Measurements from ENCODE around the gene PNMA6F. TPM values are rescaled to one million over a fixed set of nuclear protein-coding genes. Genes with fewer than 3 reads are reported as not detected.
"Not testable (repeated sequence)": the region's sequence is repeated elsewhere in the genome, so short reads cannot be mapped to it uniquely, and the experiment has no call there.

PNMA6F gene
- total RNA-seq, 4 donors from 2014 or later, result not detected

DNA sequence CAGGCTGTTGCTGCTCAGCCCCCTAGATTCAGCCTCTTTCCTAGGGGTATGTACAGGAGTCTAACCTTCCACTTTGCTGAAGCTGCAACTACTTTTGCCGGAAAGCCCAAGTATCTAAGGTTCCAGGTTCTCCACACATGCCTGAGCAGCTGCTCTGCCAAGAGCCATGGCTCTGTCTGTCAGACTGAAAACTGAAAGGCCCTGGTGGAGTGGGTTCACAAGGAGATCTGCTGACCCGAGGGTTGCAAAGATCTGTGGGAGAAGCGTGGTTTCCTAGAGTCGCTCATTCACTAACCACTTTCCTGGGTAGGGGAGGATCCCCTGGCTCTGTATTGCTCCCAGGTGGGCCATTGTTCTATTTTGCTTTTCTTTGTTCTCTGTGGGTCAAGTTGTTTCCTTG lies 6.0 kb upstream of the PNMA6F start:
- Histone ChIP-seq H3K36me3 (no peaks in the 10 kb centered on the region), H3K27me3 (no peaks in the 10 kb centered on the region), H3K27ac (no peak overlapping the region), H3K4me1 (no peaks in the 10 kb centered on the region), H3K9me3 (no peaks in the 10 kb centered on the region), H3K4me3 (no peak overlapping the region)
- no peak for DNase-seq
- TF ChIP-seq, protein P1, sequence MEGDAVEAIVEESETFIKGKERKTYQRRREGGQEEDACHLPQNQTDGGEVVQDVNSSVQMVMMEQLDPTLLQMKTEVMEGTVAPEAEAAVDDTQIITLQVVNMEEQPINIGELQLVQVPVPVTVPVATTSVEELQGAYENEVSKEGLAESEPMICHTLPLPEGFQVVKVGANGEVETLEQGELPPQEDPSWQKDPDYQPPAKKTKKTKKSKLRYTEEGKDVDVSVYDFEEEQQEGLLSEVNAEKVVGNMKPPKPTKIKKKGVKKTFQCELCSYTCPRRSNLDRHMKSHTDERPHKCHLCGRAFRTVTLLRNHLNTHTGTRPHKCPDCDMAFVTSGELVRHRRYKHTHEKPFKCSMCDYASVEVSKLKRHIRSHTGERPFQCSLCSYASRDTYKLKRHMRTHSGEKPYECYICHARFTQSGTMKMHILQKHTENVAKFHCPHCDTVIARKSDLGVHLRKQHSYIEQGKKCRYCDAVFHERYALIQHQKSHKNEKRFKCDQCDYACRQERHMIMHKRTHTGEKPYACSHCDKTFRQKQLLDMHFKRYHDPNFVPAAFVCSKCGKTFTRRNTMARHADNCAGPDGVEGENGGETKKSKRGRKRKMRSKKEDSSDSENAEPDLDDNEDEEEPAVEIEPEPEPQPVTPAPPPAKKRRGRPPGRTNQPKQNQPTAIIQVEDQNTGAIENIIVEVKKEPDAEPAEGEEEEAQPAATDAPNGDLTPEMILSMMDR (IDR thresholded peaks at IDR 0.05), result no peak
- no peak for TF ChIP-seq POLR2A (IDR thresholded peaks at IDR 0.05)
- intact Hi-C loops (cut with DNase I; ENCODE audit: low total_unique reads), result no loop called here

DNA sequence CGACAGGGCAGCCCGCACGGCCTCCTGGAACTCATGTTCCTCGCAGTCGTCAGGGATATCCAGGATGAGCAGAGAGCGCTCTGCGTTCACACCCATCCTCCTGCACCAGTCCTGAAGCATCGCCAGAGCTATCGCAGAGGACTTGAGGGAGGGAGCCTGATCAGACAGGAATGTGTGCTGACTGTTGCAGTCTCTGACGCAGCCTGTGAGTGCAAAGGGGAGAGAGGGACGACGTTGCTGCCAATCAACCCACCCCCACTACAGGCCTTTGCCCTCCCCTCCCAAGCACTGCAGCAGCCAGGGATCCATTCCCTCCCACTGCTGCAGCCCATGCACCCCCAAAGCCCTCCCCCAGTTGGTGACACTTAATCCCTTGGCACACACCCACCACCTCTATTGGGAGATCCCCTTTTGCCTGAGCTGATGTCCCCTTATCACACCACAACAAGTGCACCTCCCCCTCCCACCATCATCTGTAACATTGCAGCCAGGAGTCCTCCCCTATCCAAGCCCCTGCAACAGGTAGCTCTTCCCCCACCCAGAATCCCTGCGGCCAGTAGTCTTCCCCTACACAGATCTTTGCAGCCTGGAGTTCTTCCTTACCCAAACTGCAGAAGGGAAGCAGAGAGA lies 897 bp downstream of the PNMA6F start:
- no peak for DNase-seq
- Histone ChIP-seq H3K4me3 (no peak overlapping the region), H3K4me1 (no peaks in the 10 kb centered on the region), H3K27me3 (no peaks in the 10 kb centered on the region), H3K27ac (no peak overlapping the region), H3K9me3 (no peaks in the 10 kb centered on the region), H3K36me3 (no peaks in the 10 kb centered on the region)
- intact Hi-C loops (cut with DNase I; ENCODE audit: low total_unique reads), result no loop called here
- TF ChIP-seq, protein P1 (IDR thresholded peaks at IDR 0.05), result no peak

DNA sequence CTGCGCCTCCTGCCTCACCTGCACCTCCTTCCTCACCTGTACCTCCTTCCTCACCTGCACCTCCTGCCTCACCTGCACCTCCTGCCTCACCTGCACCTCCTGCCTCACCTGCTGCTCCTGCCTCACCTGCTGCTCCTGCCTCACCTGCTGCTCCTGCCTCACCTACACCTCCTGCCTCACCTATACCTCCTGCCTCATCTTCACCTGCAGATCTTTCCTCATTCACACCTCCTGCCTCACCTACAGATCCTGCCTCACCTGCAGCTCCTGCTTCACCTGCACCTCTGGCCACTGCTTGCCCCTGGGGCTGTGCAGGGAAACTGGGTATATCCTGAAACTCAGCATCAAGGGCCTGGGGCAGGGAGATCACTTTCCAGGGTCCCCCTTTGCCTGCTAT lies 1.5 kb downstream of the PNMA6F start:
- H3K4me1 ChIP-seq; H3K4me3 ChIP-seq; DNase-seq; H3K27ac ChIP-seq; H3K9me3 ChIP-seq; H3K36me3 ChIP-seq; intact Hi-C loops (cut with DNase I; ENCODE audit: low total_unique reads); H3K27me3 ChIP-seq: not testable (repeated sequence)

DNA sequence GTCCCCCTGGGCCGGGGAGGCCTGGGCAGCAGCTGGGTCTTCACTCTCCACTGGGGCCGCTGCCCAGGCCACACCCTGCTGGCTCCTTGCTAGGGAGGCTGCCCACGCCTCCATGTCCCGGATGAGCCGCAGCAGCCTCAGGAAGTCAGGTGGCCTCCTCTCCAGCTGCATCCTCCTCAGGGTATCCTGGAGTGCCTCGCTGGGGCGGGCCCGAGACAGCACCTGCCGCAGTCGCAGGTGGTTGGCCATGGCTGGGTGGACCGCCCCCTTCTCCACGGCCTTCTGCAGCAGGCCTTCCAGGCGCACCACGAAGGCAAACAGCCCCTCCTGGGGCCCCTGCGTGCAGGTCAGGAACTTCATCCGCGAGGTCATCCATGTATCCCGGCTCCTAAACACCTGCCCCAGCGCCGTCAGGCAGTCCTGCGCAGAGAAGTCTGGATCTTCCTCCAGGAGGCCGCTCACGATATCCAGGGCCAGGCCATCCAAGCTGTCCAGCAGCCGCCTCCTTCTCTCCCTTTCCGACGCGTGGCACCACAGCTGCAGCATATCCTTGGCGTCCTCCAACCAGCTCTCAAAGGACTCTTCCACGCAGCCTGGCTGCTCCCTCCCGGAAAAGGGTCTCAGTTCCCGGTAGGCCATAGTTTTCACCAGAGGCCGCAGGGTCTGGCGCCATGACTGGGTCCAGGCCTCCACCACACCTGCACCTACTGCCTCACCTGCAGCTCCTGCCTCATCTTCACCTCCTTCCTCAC lies 2.1 kb downstream of the PNMA6F start:
- Histone ChIP-seq H3K27ac (no peak overlapping the region), H3K9me3 (no peaks in the 10 kb centered on the region), H3K36me3 (no peaks in the 10 kb centered on the region), H3K27me3 (no peaks in the 10 kb centered on the region), H3K4me1 (no peaks in the 10 kb centered on the region), H3K4me3 (no peak overlapping the region)
- TF ChIP-seq, protein P1 (IDR thresholded peaks at IDR 0.05), result no peak
- no peak for TF ChIP-seq POLR2A (IDR thresholded peaks at IDR 0.05)
- intact Hi-C loops (cut with DNase I; ENCODE audit: low total_unique reads), result no loop called here
- no peak for DNase-seq

DNA sequence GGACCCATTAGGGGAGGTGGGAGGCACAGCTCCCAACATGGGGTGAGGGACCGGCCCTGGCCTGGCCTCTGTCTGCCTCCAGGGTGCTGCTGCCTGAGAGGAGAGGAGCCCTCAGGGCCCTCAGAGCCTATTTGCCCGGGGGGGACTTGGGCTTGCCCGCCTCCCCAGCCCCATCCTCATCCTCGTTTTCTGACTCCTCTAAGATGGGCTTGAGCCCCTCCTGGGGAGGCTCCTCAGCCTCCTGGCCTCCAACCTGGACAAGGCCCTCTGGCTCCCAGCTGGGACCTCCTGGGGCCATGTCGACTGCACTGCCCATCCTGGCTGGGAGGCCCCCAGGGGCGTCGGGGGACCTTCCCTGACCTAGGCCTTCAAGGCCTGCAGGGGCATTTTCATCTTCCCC lies 2.8 kb downstream of the PNMA6F start:
- DNase-seq, result no peak
- Histone ChIP-seq H3K4me1 (no peaks in the 10 kb centered on the region), H3K9me3 (no peaks in the 10 kb centered on the region), H3K4me3 (no peak overlapping the region), H3K27me3 (no peaks in the 10 kb centered on the region), H3K36me3 (no peaks in the 10 kb centered on the region), H3K27ac (no peak overlapping the region)
- intact Hi-C loops (cut with DNase I; ENCODE audit: low total_unique reads), result no loop called here
- no peak for TF ChIP-seq POLR2A (IDR thresholded peaks at IDR 0.05)
- TF ChIP-seq, protein P1 (IDR thresholded peaks at IDR 0.05), result no peak

Data from uterus (tissue), 4 donors.